Lower lobe of right lung (tissue), 2 donors: ENCODE data around the gene ARMS2. TPM values are rescaled to one million over a fixed set of nuclear protein-coding genes. Genes with fewer than 3 reads are reported as not detected.

Source experiments
- ATAC-seq, 2 donors: fragments of 200-7000 bp; cut with Tn5 transposase; one replicate each; pipeline ENCODE4 v1.9.1; 2020 to 2022; ENCODE audit warnings: mild to moderate bottlenecking in 2 of 2, moderate library complexity in 2 of 2
- DNase-seq: peaks from one replicate; pipeline ENCODE4 v3.0.0-alpha.2; 2020
- H3K27ac ChIP-seq: fragments of 200-600 bp; one replicate; pipeline ENCODE4 v1.8.0; 2022
- H3K27me3 ChIP-seq: fragments of 200-600 bp; one replicate; pipeline ENCODE4 v1.8.0; 2022; ENCODE audit warnings: low read depth
- H3K36me3 ChIP-seq: fragments of 200-600 bp; one replicate; pipeline ENCODE4 v1.8.0; 2022; ENCODE audit warnings: mild to moderate bottlenecking
- H3K4me1 ChIP-seq: fragments of 200-600 bp; one replicate; pipeline ENCODE4 v1.8.0; 2022
- H3K4me3 ChIP-seq: fragments of 200-600 bp; one replicate; pipeline ENCODE4 v1.8.0; 2022; ENCODE audit warnings: mild to moderate bottlenecking
- H3K9me3 ChIP-seq: fragments of 200-600 bp; one replicate; pipeline ENCODE4 v1.8.0; 2022
- CTCF ChIP-seq: fragments of 200-600 bp; IDR thresholded peaks from one replicate; pipeline ENCODE4 v1.8.0; 2022; ENCODE audit warnings: antibody characterized with exemption, mild to moderate bottlenecking
- intact Hi-C: fragments of 100-400 bp; cut with DNase I; formaldehyde crosslinking; loops from one replicate; pipeline ENCODE4 v1.11.0; 2022
- total RNA-seq: library from RNA; stranded (reverse); fragmentation: NEBNext Ultra II Directional; extraction: Animal tissue kit (Norgen Biotek cat#: 25700); gene quantifications from one replicate; pipeline ENCODE4 v1.2.1, GENCODE V29; 2021
- donor health status: DM: no; HTN: yes; CAD: no; lungs with severe emphysema.

The ARMS2 gene
- total RNA-seq, 1 donor from 2014 or later: not detected

- DNase-seq: no peak
- Histone ChIP-seq H3K4me1 (peaks cover 12% of the 10 kb centered on the region), H3K27me3 (peaks cover 7% of the 10 kb centered on the region), H3K4me3 (no peak overlapping the region), H3K9me3 (no peaks in the 10 kb centered on the region), H3K27ac (no peak overlapping the region), H3K36me3 (no peaks in the 10 kb centered on the region)
- no peak for ATAC-seq
- TF ChIP-seq CTCF: no peak
- intact Hi-C loops: no loop called here
Measured at GRCh38 chr10:122467701-122468100, 13.2 kb downstream of the ARMS2 start.

- no peak overlapping the region for H3K4me3 ChIP-seq
Measured at GRCh38 chr10:122468307-122468925, 14.0 kb downstream of the ARMS2 start.

GRCh38 chr10:122468926-122469781, 14.7 kb downstream of the ARMS2 start:
- no peak for TF ChIP-seq CTCF
- H3K27me3 ChIP-seq: no peaks in the 10 kb centered on the region
- peaks cover 10% of the 10 kb centered on the region for H3K4me1 ChIP-seq
- ATAC-seq: peak; percentile 52 to 61
- no peaks in the 10 kb centered on the region for H3K9me3 ChIP-seq
- H3K27ac ChIP-seq: no peak overlapping the region
- no peak for DNase-seq
- no peaks in the 10 kb centered on the region for H3K36me3 ChIP-seq
- H3K4me3 ChIP-seq: no peak overlapping the region
- intact Hi-C loops: no loop called here

More at GRCh38 chr10:122468307-122468925, 14.0 kb downstream of the ARMS2 start:
- ATAC-seq (no peak), DNase-seq (no peak)
- Histone ChIP-seq H3K27ac (no peak overlapping the region), H3K4me1 (peaks cover 6% of the 10 kb centered on the region), H3K9me3 (no peaks in the 10 kb centered on the region), H3K27me3 (peaks cover 7% of the 10 kb centered on the region), H3K36me3 (no peaks in the 10 kb centered on the region)
- no peak for TF ChIP-seq CTCF
- intact Hi-C loops: no loop called here

GRCh38 chr10:122469848-122470247, 15.4 kb downstream of the ARMS2 start:
- no peaks in the 10 kb centered on the region for H3K36me3 ChIP-seq
- no peak overlapping the region for H3K27ac ChIP-seq
- peaks cover 17% of the 10 kb centered on the region for H3K4me1 ChIP-seq
- H3K9me3 ChIP-seq: no peaks in the 10 kb centered on the region
- H3K4me3 ChIP-seq: no peak overlapping the region
- H3K27me3 ChIP-seq: no peaks in the 10 kb centered on the region
- no peak for DNase-seq
- no peak for TF ChIP-seq CTCF
- ATAC-seq: no peak
- intact Hi-C loops: no loop called here

GRCh38 chr10:122471531-122472177, 17.2 kb downstream of the ARMS2 start:
- no peak overlapping the region for H3K27ac ChIP-seq
- ATAC-seq (no peak), DNase-seq (no peak)
- no peaks in the 10 kb centered on the region for H3K36me3 ChIP-seq
- no peak for TF ChIP-seq CTCF
- H3K9me3 ChIP-seq: no peaks in the 10 kb centered on the region
- no peaks in the 10 kb centered on the region for H3K27me3 ChIP-seq
- H3K4me1 ChIP-seq: peaks cover 33% of the 10 kb centered on the region
- intact Hi-C loops: no loop called here
- H3K4me3 ChIP-seq: no peak overlapping the region
